Peyer's patch (tissue), 4 donors: ENCODE measurements around the gene GTF3C1.

Source experiments
- CTCF ChIP-seq, 6 experiments: fragments of 450-650 bp in 4 of 6; fragments of 200-600 bp in 2 of 6; sonication (generic) in 1 of 6; IDR thresholded peaks; one replicate each; pipeline ENCODE4 v1.5.1; 2017 to 2019; ENCODE audit warnings: antibody characterized with exemption in 6 of 6, mild to moderate bottlenecking in 3 of 6, moderate library complexity in 1 of 6
- POLR2A ChIP-seq, 2 donors: fragments of 450-650 bp; IDR thresholded peaks; one replicate each; pipeline ENCODE4 v1.5.1; 2017; ENCODE audit warnings: antibody characterized with exemption in 2 of 2, mild to moderate bottlenecking in 2 of 2, moderate library complexity in 2 of 2

DNA sequence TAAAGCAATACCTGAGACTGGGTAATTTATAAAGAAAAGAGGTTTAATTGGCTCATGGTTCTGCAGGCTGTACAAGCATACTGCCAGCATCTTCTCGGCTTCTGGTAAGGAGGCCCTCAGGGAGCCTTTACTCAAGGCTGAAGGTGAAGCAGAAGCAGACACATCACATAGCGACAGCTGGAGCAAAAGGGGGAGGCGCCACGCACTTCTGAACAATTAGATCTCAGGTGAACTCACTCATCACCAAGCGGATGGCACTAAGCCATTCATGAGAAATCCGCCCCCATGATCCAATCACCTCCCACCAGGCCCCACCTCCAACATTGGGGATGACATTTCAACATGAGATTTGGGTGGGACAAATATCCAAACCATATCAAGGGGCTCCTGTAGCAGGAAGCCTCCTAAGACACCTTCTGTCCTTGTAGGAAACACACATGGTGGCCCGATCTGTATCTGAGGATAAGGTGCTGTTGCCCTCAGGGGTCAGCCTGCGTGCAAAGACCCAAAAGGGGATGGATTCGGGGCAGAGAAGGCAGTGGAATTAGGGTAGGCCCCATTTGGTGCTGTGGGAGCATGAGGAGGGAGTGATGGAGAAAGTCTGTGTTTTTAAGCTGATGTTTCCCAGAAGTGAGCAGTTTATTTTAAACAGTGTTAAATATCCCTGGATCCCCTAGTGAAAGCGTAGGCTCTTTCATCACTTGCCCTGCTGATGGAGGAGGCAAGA is 124.8 kb downstream of the GTF3C1 start:
- TF ChIP-seq CTCF (IDR thresholded peaks at IDR 0.05) (no peak), POLR2A (IDR thresholded peaks at IDR 0.05) (no peak)
